Hematopoietic multipotent progenitor cell treated with erythropoietin and hydrocortisone succinate and interleukin-3 and kit ligand, for 6 days (in vitro differentiated cells): ENCODE measurements around the gene PI4K2B.
"Not testable (repeated sequence)": the region's sequence is repeated elsewhere in the genome, so short reads cannot be mapped to it uniquely, and the experiment has no call there.

Experiments
- DNase-seq: peaks from one replicate; pipeline ENCODE4 v3.0.0-alpha.2; 2015

The PI4K2B gene

DNA sequence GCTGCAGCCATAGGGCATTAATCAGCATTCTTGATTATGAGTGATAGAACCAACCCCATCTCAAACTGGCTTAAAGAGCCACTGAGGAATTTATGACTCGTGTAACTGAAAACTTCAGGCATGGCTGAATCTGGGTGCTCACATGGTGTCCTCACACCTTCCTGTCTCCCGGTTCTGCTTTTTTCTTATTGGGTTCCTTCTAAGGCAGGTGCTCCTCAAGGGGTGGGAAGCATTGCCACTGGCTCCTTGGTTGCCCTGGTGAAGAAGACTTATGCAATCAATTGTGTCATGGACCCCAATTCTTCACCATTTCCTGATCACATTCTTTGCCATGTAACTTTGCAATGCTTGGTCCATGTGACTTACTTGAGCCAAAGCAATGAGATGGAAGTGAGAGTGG lies 74.5 kb downstream of the PI4K2B start:
- DNase-seq: no peak

DNA sequence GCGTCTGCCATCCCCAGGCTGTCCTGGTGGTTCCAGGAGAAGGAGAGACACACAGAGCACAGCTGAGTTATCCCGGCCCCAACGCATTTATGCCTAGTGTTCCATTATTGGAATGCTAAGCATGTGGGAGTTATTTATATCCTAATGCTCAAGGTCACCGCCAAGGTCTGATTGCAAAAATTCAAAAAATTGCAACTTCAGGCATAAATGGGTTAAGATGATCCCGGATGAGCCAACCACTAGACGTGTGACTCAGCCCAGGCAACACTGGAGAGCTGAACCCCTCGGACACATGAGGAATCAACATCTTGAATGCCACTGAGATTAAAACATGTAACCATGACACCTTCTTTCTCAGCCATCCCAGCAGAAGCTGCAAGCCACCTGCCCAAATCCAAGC lies 74.9 kb downstream of the PI4K2B start:
- DNase-seq: no peak

DNA sequence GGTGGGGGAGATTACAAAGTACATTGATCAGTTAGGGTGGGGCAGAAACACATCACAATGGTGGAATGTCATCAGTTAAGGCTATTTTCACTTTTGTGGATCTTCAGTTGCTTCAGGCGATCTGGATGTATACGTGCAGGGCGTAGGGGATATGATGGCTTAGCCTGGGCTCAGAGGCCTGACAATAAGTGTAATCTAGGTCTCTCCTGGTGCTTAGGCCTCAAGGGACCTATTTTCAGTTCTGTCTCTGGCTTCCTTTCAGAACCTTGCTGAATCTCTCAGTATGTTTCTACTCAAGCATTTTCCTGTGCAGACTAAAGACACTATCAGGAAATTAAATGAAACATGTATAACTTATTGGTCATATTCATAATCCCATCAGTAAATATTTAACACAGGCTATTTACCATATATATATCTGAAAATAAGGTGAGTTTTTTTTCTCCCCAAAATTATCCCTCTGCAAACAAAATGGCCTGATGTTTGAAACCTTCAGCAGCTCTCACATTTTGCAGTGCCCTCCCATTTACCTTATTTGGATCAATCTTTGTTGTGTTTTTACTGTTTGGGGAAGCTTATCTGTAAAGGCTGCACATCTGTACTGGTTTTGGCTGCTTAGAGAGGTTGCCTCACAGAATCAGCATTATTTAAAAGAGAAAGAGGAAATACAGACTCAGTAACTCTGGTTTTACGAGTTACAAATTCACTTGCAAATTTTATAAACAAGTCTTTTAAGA lies 76.4 kb downstream of the PI4K2B start:
- DNase-seq: peak; percentile 85

DNA sequence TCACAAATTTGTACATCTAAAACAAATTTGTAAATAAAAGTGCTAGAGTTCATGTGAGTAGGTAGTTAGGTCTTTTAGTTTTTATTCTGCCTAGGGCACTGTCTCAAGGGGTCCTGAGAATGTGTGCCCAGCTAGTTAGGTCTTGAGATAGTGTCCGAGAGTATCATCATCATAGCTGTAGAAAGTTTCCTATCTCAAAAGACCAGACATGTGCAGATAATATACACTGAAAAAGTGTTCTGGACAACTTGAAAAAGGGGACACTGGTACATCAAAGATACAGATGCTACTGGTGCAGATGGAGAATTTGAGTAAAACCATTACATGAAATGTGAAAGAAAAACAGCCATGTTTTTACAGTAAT lies 77.0 kb downstream of the PI4K2B start:
- peak; percentile 60 for DNase-seq

DNA sequence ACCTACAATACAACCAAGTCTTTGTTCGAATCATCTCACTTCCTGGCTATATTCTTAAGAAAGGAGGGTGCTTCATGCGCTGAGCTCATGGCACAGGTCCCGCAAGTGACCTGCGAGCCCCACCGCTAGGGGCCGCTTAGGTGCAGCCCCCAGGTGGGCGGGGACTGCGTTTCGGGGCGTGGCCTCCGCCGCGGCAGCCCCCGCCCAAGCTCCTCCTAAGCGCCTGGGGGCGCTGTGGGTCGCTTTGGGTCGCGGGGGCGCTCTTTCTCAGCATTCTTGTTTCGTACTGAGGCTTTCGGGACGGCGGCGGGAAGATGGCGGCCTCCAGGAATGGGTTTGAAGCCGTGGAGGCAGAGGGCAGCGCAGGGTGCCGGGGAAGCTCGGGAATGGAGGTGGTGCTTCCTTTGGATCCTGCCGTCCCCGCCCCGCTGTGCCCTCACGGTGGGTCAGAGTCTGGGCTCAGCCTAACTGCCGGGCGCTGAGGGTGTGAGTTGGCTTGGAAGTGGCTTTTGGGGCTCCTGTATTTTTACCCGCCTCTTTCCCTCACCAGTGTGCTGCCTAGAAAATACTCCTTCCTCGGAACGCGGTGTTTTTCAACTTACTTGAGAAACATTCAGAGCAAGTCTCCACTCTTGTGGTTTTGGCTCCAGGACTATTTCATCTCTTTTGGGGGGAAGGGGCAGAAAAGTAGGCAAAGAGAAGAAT lies 78.8 kb downstream of the PI4K2B start, which contains the start of gene ZCCHC4:
TSS of gene ZCCHC4 (plus strand) at position 279 of the 705 bp plus-strand sequence. CDS start at position 315, 36 bp downstream.
- peak; percentile 94 for DNase-seq

DNA sequence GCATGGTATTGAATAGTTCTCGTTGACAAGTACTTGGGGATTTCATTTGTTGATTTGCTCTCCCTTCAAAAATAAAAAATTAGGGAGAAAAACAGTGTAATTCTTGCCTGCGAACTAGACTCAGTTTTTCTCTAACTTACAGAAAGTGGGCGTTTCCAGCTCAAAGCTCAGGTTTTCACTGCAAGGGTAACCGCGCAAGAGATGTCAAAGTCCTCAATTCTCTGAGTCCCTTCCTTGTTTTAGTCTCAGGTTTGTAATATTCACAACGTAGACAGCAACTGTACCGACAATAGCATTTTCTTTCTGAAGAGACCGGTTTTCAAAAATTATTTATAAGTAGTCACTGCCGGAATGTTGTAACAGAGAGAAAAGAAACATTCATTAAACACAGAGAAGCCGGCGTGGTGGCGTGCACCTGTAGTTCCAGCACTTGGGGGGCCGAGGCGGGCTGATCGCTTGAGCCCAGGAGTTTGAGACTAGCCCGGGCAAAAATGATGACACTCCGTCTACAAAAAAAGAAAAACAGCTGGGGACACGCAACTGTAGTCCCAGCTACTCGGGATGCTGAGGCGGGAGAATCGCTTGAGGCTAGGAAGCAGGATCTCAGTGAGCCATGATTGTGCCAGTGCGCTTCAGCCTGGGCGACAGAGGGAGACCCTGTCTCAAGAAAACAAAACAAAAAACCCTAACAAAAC lies 79.5 kb downstream of the PI4K2B start:
- peak; percentile 62 for DNase-seq

DNA sequence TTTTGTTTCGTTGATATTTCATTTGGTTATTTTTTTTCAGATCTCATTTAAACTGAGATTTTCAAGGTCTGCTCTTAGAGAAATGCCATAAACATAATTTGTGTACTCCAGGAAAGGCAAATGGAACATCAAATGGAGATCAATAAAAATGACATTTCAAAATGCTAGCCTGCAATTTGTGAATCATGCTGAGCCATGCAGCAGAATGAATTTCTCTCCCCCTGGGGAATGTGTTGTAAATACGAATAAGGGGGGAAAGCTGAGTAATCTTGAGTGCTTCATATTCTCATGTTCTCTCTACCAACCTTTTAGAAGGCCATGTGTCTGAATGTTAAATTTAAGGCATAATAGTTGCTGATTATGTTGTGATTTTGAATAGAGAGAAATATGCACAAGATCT lies 86.5 kb downstream of the PI4K2B start:
- no peak for DNase-seq

DNA sequence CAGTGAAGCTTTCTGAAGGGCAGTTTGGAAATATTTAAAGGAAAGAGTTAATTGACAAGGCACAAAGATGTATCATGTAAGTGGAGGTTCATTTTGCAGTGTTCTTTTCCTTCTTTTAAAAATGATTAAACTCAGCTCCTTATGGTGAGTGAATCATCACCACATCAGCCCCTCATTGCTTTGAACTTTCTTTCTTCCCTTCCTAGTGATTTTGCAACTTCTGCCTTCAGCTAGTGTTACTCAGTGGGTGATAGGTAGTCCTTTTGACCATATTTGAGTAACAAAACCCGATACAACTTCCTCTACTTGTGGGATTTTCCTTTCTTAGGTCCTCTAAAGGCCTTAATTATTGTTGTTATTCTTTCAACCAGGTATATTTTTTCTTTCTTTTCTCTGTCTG lies 86.9 kb downstream of the PI4K2B start:
- peak; percentile 32 for DNase-seq

DNA sequence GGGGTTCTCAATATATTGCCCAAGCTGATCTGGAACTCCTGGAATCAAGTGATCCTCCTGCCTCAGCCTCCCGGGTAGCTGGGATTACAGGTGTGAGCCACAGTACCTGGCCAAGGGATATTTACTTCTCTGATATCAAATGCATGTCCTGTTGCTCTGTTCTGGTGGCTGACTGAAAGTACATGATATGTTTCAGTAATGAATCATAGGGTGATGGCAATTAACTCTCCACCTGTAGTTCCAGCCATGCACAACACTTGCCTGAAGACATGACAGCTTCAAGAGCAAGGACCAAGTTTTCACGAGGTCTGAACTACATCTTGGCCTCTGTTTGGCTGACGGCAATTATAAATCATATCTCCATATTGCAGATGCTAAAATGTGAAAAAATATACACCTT lies 87.9 kb downstream of the PI4K2B start:
- DNase-seq: no peak

DNA sequence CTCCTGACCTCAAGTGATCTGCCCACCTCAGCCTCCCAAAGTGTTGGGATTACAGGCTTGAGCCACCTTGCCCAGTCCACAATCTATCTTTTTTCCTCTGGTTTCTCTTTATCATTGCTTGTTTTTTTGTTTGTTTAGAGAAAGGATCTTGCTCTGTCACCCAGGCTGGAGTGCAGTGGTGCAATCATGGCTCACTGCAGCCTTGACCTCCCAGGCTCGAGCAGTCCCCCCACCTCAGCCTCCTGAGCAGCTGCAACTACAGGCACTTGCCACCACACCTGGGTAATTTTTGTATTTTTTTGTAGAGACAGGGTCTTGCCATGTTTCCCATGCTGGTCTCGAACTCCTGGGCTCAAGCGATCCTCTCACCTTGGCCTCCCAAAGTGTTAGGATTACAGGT lies 94.6 kb downstream of the PI4K2B start:
- DNase-seq: not testable (repeated sequence)
